ENCODE data around the gene TTC39A.

TTC39A gene

GRCh38 chr1:51237351-51238033 lies 92.9 kb downstream of the TTC39A start:
- no peak for TF ChIP-seq YY1 (IDR thresholded peaks at IDR 0.05; ENCODE audit: insufficient read depth, insufficient read length)
- TF ChIP-seq SUZ12 (IDR thresholded peaks at IDR 0.05; ENCODE audit: extremely low read depth, insufficient read depth, insufficient read length): no peak
- no peak for TF ChIP-seq ZNF274 (IDR thresholded peaks at IDR 0.05; ENCODE audit: low read depth, low read length)
- no peaks in the 10 kb centered on the region for H3K9me3 ChIP-seq (ENCODE audit: insufficient read depth, low read length)
- H3K4me3 ChIP-seq (ENCODE audit: insufficient read length, low read depth): peak overlapping the region; percentile 92
- peaks cover 13% of the 10 kb centered on the region for H3K27me3 ChIP-seq (ENCODE audit: insufficient read depth, insufficient read length)
- no peak for DNase-seq (ENCODE audit: low read depth, low spot score)
- H3K36me3 ChIP-seq (ENCODE audit: insufficient read depth, insufficient read length, low read length): peaks cover 10% of the 10 kb centered on the region
- peaks cover 6% of the 10 kb centered on the region for H3K4me1 ChIP-seq (ENCODE audit: insufficient read depth, insufficient read length)
- peak overlapping the region; percentile 98 for H3K9ac ChIP-seq (ENCODE audit: insufficient read length, low read depth)

All from NT2/D1 (cell line).